Upper lobe of left lung (tissue), 6 donors: ENCODE data around the gene DNAJB6. TPM values are rescaled to one million over a fixed set of nuclear protein-coding genes. Genes with fewer than 3 reads are reported as not detected.

Source experiments
- ATAC-seq, 2 donors: fragments of 200-7000 bp; cut with Tn5 transposase; one replicate each; pipeline ENCODE4 v1.9.1; 2022; ENCODE audit warnings: mild to moderate bottlenecking in 2 of 2, moderate library complexity in 2 of 2; ENCODE audit not compliant: low FRiP score in 2 of 2
- DNase-seq, 2 donors: peaks; one replicate each; pipeline ENCODE4 v3.0.0-alpha.2; 2019 to 2020
- H3K27ac ChIP-seq, 4 donors: fragments of 200-600 bp; sonication (generic); one replicate each; pipeline ENCODE4 v1.5.1; 2016 to 2019
- H3K27me3 ChIP-seq, 4 donors: fragments of 200-600 bp; sonication (generic); one replicate each; pipeline ENCODE4 v1.5.1; 2017 to 2019
- H3K36me3 ChIP-seq, 4 donors: fragments of 200-600 bp; sonication (generic); one replicate each; pipeline ENCODE4 v1.5.1; 2016 to 2019
- H3K4me1 ChIP-seq, 4 donors: fragments of 200-600 bp; sonication (generic); one replicate each; pipeline ENCODE4 v1.5.1; 2018 to 2019
- H3K4me3 ChIP-seq, 4 donors: fragments of 200-600 bp; sonication (generic); one replicate each; pipeline ENCODE4 v1.5.1; 2017 to 2019; ENCODE audit warnings: mild to moderate bottlenecking in 2 of 4, moderate library complexity in 1 of 4
- H3K9me3 ChIP-seq, 4 donors: fragments of 200-600 bp; sonication (generic); one replicate each; pipeline ENCODE4 v1.5.1; 2018 to 2019
- CTCF ChIP-seq, 6 experiments: fragments of 450-650 bp in 4 of 6; fragments of 200-600 bp in 2 of 6; sonication (generic) in 2 of 6; IDR thresholded peaks; one replicate each; pipeline ENCODE4 v1.5.1; 2016 to 2019; ENCODE audit warnings: antibody characterized with exemption in 6 of 6
- EP300 ChIP-seq, 4 donors: sonication (generic); formaldehyde crosslinking; IDR thresholded peaks; one replicate each; pipeline ENCODE4 v1.5.1; 2017; ENCODE audit warnings: antibody characterized with exemption in 4 of 4, control low read depth in 2 of 4
- POLR2A ChIP-seq, 4 donors: fragments of 450-650 bp; IDR thresholded peaks; one replicate each; pipeline ENCODE4 v1.5.1; 2016 to 2017; ENCODE audit warnings: antibody characterized with exemption in 4 of 4, mild to moderate bottlenecking in 2 of 4
- POLR2AphosphoS5 ChIP-seq, 2 donors: sonication (generic); formaldehyde crosslinking; IDR thresholded peaks; one replicate each; pipeline ENCODE4 v1.5.1; 2017; ENCODE audit warnings: antibody characterized with exemption in 2 of 2
- WGBS, 2 donors: methylation state at CpG; one replicate each; pipeline ENCODE4 v1.1.5; 2017 to 2018; 5-methylcytosine and 5-hydroxymethylcytosine counted together
- total RNA-seq, 6 donors: library from RNA; depleted of rRNA in 4 of 6; stranded (reverse); fragments of >200 nt in 4 of 6; gene quantifications; one replicate each; pipeline versions ENCODE4 v1.1.0 to v1.2.1, GENCODE V29; 2016 to 2021
- donor health status: DM: no; HTN: no; CAD: no; lungs with moderate emphysema.
- donor health status: DM: no; HTN: yes; CAD: no; lungs with severe emphysema.

Gene DNAJB6
- total RNA-seq: 10 to 100 TPM; 64.1 to 99.6 (median 83.0) TPM

GRCh38 chr7:157336383-157337315, at the start of gene DNAJB6:
DNAJB6 (plus strand) TSS chr7:157337004; CDS start chr7:157358573, 21,569 bp downstream.
- ATAC-seq (peak; percentile 88 to 94), DNase-seq (peak; percentile 86 to 99)
- 3 to 6% methylated on average over 21 to 56 of the region's 114 CpGs for WGBS, 2 donors

GRCh38 chr7:157291404-157292080, 45.3 kb upstream of the DNAJB6 start:
- Histone ChIP-seq H3K4me1 (no peaks in the 10 kb centered on the region), H3K4me3 (no peak overlapping the region), H3K36me3 (no peaks in the 10 kb centered on the region), H3K27ac (no peak overlapping the region), H3K9me3 (no peaks in the 10 kb centered on the region), H3K27me3 (no peaks in the 10 kb centered on the region)
- ATAC-seq: no peak
- WGBS, 2 donors: 91 to 93% methylated on average over 17 to 28 of the region's 29 CpGs
- no peak for TF ChIP-seq POLR2A (IDR thresholded peaks at IDR 0.05)
- no peak for TF ChIP-seq POLR2AphosphoS5 (IDR thresholded peaks at IDR 0.05)
- no peak for TF ChIP-seq CTCF (IDR thresholded peaks at IDR 0.05)
- no peak for TF ChIP-seq EP300 (IDR thresholded peaks at IDR 0.05)
- DNase-seq: peak in 1 of 2 donors; percentile 75

More at GRCh38 chr7:157336383-157337315, at the start of gene DNAJB6:
- TF ChIP-seq EP300 (IDR thresholded peaks at IDR 0.05) (peak in 1 of 4 donors; percentile 92), CTCF (IDR thresholded peaks at IDR 0.05) (no peak), POLR2A (IDR thresholded peaks at IDR 0.05) (peak in 3 of 4 donors; percentile 90 to 98 (median 97)), POLR2AphosphoS5 (IDR thresholded peaks at IDR 0.05) (peak; percentile 94 to 98)
- no peaks in the 10 kb centered on the region for H3K36me3 ChIP-seq
- H3K27me3 ChIP-seq: no peaks in the 10 kb centered on the region
- no peaks in the 10 kb centered on the region for H3K9me3 ChIP-seq
- peak within 1 kb of the TSS; percentile 71 to 91 (median 85) for H3K4me3 ChIP-seq
- H3K4me1 ChIP-seq: peaks cover 27 to 39% (median 36%) of the 10 kb centered on the region in 4 donors
- H3K27ac ChIP-seq: peak within 1 kb of the TSS; percentile 97 to 99 (median 98)

DNA sequence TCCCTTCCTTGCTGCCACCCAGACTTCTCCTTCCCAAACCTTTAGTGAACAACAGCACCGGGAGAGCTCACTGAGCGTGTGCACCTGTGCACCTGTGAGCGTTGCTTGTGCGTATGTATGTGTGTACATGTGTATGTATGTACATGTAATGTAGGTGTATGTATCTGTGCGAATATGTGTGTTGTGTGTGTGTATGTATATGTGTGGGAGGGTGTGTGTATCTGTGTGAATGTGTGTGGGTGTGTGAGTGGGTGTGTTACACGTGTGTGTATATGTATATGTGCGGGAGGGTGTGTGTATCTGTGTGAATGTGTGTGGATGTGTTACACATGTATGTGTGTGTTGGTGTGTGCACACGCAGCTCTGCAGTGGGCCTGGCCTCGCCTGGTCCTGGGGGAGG, 44.5 kb upstream of the DNAJB6 start:
- DNase-seq (no peak), ATAC-seq (no peak)
- Histone ChIP-seq H3K27me3 (no peaks in the 10 kb centered on the region), H3K27ac (no peak overlapping the region), H3K9me3 (no peaks in the 10 kb centered on the region), H3K4me1 (no peaks in the 10 kb centered on the region), H3K36me3 (no peaks in the 10 kb centered on the region), H3K4me3 (no peak overlapping the region)
- 89 to 93% methylated on average over 9 of the region's 9 CpGs for WGBS, 2 donors
- TF ChIP-seq CTCF (IDR thresholded peaks at IDR 0.05) (no peak), POLR2A (IDR thresholded peaks at IDR 0.05) (no peak), POLR2AphosphoS5 (IDR thresholded peaks at IDR 0.05) (no peak), EP300 (IDR thresholded peaks at IDR 0.05) (no peak)

GRCh38 chr7:157292770-157293412, 43.9 kb upstream of the DNAJB6 start:
- Histone ChIP-seq H3K36me3 (no peaks in the 10 kb centered on the region), H3K27ac (no peak overlapping the region), H3K4me1 (no peaks in the 10 kb centered on the region), H3K27me3 (no peaks in the 10 kb centered on the region), H3K4me3 (no peak overlapping the region), H3K9me3 (no peaks in the 10 kb centered on the region)
- WGBS, 2 donors: 48 to 67% methylated on average over 10 to 17 of the region's 32 CpGs
- no peak for TF ChIP-seq POLR2A (IDR thresholded peaks at IDR 0.05)
- TF ChIP-seq CTCF (IDR thresholded peaks at IDR 0.05): no peak
- no peak for TF ChIP-seq POLR2AphosphoS5 (IDR thresholded peaks at IDR 0.05)
- no peak for TF ChIP-seq EP300 (IDR thresholded peaks at IDR 0.05)
- peak in 1 of 2 donors; percentile 85 for DNase-seq
- peak in 1 of 2 donors; percentile 48 for ATAC-seq
